ENCODE data around the gene CDC42BPA.

CDC42BPA gene

DNA sequence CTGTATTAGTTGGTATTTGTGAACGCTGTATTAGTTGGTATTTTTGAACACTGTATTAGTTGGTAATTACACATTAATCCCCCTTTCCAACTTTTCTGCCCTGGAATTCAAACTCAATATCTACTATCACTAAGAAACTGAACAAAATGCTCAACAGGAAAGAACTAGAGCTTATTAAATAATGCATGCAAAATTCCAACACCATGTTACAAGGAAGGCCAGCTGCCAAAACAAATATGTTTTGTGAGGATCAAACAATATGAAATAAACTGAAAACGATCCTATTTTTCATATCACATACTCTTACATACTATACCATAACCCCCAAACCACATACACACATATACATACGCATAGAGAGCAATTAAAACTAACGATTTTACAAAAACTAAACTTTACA lies 104.9 kb downstream of the CDC42BPA start:
- DNase-seq (ENCODE audit: low read depth in 2 of 2, low spot score in 1 of 2) = no peak

DNA sequence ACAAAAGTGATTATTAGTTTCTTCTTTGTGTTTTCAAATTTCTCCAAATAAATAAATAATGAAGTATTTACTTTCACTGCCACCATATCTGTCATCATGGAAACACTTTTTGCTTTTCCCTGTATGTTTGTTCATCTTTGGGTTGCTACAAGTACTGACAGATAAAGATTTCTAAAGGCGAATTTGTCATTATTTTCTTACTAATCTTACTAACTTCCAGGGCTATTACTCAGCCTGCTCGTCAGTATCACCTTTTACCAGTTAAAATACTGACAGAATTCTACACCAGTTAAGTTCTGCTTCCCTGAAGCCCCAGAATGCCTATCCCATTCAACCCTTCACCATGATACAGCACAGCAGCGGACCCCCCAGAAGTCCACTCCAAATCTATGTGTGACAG lies 106.1 kb downstream of the CDC42BPA start:
- no peak for DNase-seq (ENCODE audit: low read depth in 2 of 2, low spot score in 1 of 2)

DNA sequence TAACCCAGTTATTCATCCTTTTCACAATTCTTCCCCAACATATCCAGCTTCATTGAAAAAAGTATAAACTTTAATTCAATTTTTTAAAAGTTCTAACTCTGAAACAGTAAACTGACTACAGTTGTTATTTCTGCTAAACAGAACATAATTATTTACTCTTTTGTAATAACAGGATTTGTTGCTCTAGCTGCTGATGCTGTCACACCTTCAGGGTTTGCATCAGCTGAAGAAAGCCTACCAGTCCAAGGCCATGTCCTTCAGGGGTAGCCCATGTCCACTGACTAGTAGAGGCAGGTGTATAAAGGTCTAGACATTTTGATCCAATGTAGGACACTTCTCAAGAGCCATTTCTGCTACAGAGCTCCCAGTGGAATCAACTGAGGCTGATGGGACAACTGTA lies 107.7 kb downstream of the CDC42BPA start:
- no peak for DNase-seq (ENCODE audit: low read depth in 2 of 2, low spot score in 1 of 2)

DNA sequence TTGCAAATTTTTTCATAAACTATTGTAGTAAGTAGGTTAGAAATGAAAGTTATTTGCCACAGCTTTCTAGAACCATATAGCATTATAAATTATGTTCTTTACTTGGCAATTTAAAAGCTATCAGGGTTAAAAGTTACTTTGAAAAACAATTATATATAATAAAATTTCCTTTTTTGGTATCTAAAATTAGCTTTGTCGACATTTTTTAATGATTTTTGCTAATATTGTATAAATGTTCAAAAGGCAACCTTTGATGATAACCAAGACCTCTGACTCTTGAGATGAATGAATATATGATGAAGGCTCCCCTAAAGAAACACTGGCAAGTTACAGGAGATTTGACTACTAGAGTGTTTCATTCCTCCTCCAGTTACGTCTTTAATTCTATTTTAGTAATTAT lies 121.2 kb downstream of the CDC42BPA start:
- no peak for DNase-seq (ENCODE audit: low read depth in 2 of 2, low spot score in 1 of 2)

DNA sequence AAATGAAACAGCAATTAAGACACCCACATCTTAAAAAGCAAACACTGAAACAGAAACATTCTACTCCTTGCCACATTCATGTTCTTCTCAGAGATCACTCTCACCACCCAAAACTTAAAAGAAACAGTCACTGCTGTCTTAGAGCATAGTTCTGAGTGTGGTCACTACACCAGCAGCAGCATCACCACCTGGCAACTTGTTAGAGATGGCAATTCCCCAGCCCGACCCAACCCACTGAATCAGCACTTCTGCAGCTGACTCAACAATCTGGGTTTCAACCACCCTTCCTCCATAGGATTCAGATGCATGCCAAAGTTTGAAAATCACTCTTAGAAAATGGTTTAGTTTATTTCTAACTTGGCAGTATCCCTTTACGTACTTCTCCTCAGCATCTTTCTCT lies 126.1 kb downstream of the CDC42BPA start:
- DNase-seq (ENCODE audit: low read depth in 2 of 2, low spot score in 1 of 2) = no peak

DNA sequence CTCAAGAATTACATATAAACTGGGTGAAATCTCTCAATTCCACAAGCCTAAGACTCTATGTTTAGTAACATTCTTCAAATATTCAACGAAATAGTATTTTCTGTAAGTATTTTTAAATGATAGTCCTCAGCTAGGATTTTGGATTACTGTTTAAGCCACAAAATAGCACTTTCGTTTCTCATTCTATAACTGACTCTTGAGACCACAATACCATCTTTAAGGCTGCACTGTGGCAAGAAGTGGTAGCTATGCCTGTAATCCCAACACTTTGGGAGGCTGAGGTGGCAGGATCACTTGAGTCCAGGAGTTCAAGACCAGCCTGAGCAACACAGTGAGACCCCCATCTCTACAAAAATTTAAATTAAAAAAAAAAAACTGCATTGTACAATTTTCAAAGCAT lies 126.7 kb downstream of the CDC42BPA start:
- DNase-seq (ENCODE audit: low read depth in 2 of 2, low spot score in 1 of 2) = no peak

DNA sequence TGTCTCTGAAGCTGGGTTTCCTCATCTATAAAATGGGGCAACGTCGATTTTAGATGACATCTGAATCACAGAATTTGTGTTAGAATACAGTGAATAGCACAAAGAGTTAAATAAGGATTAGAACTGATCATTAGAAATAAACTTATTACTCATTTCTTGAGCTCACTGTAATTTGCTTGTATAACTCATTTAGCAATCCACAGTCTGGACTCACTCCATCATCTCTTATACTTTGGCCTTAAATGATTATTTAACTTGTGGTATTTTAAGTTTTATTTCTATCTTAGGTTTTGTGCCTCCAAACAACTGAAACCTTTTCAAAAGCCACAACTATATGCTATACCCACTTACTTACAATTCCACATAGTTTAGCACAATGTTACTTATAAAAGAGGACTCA lies 128.0 kb downstream of the CDC42BPA start:
- DNase-seq (ENCODE audit: low read depth in 2 of 2, low spot score in 1 of 2) = no peak

DNA sequence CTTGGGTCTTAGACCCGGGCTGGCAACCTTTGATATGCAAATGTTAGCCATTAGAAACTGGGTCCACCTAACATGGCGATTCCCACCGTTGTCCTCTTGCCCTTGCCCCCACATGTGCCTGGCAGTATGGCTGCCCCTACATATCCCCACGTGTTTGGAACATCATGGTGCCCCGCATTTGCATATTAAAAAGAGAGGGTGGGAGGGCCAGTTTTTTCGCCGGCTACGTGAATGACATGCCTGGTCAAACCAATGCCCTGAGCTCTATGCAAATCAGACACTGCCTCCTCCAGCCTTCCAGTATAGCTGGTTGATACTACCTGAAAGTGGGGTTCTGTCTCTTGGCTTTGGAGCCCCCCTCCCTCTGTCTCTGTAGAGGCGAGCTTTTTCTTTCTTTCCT lies 133.0 kb downstream of the CDC42BPA start:
- no peak for DNase-seq (ENCODE audit: low read depth in 2 of 2, low spot score in 1 of 2)

DNA sequence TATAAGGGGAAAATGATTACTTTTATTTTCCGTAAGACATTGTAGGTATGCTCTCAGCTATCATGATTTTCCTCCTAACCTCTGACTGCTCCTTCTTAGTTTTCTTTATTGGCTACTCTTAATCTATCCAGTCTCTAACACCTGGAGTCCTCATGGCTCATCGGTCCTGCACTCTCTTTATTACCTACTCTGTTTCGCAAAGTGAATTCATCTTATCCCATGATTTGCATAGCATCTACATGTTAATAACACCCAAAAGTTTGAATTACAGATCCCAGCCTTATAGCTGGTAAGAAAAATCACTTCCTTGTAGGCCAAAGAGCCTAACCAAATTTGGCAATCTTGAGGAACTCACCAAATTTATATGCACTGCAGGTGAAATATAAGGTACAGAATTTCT lies 136.3 kb downstream of the CDC42BPA start:
- DNase-seq (ENCODE audit: low read depth in 2 of 2, low spot score in 1 of 2) = no peak

DNA sequence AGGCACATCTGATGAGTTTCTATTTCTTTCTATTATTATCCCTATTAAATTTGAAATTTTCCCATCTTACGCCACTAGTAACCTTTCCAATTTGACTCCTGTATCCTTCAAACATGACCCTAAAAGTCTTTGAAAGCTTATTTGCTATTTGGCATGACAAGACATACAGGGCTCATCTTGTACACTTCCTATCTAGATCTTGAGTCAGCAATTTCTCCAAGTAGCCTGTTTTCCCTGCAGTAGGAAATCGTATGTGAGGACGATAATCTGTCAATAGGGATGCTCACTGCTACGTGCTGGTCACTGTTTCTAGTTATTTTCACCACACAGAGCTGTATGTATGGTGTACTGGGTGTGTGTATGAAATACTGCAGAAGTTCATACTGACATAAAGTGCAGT lies 142.7 kb downstream of the CDC42BPA start:
- DNase-seq (ENCODE audit: low read depth in 2 of 2, low spot score in 1 of 2) = no peak

DNA sequence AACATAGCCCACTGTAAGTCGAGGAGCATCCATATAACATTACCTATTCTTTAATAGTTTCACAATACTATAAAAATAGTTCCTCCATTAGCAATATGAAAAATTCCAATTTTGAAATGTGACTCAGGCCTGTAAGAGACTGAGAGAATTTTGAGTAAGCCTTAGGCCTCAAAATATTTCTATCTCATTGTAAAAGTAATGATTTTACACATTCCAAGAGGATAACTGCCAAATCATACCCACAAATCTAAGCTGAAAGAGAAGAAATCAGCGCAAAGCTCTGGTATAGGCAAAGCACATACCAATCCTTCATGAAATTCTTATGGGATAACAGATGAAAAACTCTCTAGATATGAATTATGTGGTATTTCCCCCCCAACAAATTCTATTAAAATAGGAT lies 144.1 kb downstream of the CDC42BPA start:
- no peak for DNase-seq (ENCODE audit: low read depth in 2 of 2, low spot score in 1 of 2)

DNA sequence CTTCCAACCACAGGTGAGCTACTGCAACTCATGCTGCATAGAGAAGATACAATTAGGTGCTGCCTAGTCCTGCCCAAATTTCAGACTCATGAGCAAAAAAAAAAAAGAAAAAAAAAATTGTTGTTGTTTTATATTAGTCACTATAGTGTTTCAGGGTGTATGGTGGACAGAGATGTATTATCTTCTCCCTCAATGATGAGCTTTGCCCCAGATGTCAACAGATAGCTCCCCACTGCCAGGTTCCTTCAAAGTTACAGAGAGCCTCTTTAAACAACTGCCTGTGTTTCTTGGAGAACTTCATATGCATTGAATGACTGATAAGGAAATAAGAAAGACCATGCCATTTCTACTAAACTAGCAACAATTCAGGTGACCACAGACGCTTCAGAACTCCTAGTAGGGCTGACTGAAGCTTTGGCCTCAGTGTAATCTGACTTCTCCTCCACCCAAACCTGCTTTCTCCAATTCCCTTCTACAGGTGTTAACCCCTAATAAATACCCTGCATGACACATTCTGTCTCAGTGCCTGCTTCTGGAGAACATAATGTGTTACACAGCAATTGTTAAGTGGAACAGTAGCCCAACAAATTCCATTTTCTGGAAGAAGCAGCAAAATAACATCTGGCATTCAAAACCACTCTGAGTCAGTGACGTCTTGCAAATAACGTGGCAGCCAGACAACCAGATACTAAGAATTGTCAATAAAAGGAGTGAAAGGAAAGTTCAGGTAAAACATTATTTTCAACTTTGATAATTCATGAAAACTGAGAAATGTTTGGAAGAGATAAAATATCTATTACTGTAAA lies 147.7 kb downstream of the CDC42BPA start:
- DNase-seq (ENCODE audit: low read depth in 2 of 2, low spot score in 1 of 2) = no peak

DNA sequence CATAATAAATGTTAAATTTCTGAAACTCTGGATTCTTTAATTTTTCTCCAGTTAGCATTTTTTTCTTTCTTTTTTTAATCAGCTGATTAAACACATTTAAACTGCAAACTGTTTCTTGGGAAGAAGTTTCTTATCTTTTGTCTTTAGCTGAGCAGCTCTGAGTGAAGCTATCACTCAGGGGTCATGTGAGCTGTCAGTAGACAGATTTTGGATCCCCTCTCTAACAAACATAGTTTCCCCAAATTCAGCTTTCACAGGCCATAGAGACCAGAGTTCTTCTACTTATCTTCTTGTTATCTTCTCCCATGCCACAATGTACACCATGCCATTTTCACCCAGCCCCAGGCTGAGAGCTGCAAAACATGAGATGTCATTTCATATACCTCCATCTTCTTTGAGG lies 148.9 kb downstream of the CDC42BPA start:
- no peak for DNase-seq (ENCODE audit: low read depth in 2 of 2, low spot score in 1 of 2)

DNA sequence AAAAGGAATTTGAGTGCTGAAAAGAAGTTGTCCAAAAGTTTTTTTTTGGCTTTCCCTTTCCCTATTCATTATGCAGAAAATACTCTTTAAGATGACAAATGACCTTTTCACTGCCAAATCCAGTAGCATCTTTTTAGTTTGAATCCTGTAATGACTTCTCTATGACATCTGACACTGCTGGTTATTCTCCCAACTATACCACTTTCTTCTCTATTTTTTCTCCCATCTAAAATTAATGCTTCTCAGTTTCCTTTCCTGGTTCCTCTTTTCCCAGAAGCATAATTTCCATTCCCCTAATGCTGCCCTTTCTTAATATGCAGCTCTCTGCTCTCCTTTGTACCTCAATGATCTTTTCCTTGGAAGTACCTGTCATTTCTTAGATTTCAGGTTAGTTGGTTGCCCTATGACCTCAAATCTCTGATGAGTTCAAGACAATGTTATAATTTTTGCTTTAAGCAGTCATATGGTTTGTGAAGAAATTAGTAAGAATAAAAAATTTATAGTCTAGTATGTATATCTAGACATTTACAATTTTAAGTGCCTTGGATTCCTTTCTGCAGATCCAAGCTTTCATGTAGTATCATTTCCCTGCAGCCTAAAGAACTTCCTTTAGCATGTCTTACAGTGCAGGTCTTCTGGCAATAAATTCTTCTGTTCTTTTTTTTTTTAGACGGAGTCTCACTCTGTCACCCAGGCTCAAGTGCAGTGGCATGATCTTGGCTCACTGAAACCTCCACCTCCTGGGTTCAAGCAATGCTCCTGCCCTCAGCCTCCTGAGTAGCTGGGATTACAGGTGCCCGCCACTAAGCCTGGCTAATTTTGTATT lies 150.8 kb downstream of the CDC42BPA start:
- DNase-seq (ENCODE audit: low read depth in 2 of 2, low spot score in 1 of 2) = no peak

DNA sequence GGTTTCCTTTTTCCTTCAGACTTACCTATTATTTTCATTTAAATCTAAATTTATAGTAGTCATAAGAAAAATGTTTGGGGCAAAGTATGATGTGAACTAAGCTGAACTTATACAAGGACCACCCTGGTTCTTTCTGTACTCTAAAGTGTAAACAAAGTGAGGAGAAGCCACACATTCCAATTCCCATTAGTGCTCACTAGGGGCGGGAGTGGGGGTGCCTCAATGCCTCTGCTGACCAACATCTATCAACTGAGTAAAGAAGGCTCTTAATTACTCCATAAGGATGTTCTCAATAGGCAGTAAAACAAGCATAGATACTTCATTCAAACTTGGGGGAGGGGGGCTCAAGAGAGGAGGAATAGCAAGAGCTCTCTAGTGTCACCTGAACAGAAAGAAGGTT lies 151.7 kb downstream of the CDC42BPA start:
- DNase-seq (ENCODE audit: low read depth in 2 of 2, low spot score in 1 of 2) = no peak

DNA sequence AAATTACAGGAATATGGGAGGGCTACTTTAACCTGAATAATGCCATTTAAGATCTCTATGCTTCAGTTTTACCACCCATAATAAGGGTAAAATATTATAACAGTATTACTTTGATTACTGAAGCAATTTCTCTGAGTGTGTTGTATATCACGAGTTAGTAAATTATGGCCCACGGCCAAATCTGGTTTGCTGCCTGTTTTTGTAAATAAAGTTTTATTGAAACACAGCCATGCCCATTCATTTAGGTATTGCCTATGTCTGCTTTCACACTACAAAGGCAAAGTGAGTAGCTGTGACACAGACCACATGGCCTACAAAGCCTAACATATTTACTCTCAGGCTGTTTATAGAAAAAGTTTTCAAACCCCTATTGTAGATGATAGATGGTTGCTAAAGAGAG lies 156.8 kb downstream of the CDC42BPA start:
- DNase-seq (ENCODE audit: low read depth in 2 of 2, low spot score in 1 of 2) = no peak

DNA sequence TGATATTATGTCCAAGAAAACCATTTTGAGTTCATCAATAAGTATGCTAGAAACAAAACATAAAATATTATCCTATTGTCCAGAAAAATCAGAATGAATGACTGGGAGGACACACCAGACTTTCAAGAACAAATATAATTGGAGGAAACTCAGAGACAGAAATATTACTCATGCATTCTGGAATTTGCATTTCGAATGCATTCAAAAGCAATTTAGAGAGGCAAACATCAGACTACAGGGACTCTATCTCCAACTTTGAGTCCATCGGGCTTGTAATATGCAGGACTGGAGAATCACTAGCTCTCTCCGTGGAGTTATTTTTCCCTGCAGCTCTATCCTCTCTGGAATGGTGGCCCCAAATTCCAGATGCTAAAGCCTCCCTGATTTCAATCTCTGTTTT lies 161.8 kb downstream of the CDC42BPA start:
- DNase-seq (ENCODE audit: low read depth in 2 of 2, low spot score in 1 of 2) = no peak

DNA sequence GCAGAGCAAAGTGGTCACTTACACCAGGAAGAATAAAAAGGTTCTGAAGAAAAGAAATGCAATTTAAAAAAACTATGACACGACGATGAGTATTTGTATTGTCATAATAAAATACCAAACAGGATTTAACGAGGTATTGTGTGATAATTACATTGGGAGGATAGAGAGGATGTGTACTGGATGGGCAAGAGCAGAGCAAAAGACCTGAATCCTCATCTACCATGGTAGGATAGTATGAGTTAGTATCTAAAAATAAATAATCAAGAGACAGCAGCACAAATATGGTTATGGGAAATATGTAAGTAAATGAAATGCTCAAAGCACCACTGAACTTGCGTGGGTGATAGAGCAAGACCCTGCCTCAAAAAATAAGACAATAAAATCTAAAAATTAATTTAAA lies 162.6 kb downstream of the CDC42BPA start:
- DNase-seq (ENCODE audit: low read depth in 2 of 2, low spot score in 1 of 2) = no peak

DNA sequence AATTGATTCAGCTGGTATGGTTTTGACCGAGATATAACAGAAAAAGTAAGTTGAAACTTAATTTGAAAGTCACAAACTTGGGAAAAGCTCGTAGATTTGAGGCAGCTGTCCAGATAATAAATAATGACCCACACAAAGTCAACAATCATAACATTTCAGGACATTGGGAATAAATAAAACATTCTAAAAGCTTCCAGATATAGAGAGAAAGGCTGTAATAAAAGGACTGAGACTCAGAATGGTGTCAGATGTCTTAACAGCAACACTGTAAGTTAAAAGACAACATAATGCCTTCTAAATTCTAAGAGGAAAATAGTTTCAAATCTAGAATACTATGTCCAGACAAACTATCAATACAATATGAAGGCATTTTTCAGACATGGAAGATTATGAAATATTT lies 163.3 kb downstream of the CDC42BPA start:
- no peak for DNase-seq (ENCODE audit: low read depth in 2 of 2, low spot score in 1 of 2)

DNA sequence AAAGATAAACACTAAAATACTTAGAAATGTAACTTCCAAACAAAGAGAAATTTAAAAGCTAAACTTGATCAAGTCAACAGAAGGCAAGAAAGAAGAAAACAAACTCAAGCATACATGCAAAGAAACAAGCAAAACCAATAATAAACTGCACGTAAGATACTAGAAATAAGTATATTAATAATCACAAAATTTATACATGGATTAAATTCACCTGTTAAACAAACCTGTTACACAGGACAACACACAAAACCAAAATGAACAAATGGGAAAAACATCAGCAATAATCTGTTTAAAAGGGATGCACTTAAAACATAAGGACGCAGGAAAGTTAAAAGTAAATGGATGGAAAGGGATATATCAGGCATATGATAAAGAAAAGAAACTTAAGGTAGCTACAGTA lies 165.8 kb downstream of the CDC42BPA start:
- DNase-seq (ENCODE audit: low read depth in 2 of 2, low spot score in 1 of 2) = no peak

DNA sequence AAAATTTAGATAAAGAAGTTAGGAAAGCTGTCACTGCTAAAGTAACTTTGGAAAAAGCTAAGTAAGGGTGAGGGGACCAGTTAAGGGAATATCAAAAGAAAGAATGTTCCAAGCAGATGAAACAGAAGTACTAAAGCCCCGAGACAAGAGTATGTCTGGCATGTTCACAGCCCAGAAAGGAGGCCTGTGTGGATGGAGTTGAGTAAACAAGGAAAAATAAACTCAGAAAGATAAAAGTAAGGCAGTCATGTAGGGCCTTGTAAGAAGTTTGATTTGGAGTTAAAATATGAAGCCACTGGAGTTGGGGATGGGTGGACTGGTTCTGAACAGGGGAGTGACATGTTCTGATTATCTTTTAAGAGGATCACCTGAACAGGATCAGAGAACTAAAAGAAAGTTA lies 177.9 kb downstream of the CDC42BPA start:
- no peak for DNase-seq (ENCODE audit: low read depth in 2 of 2, low spot score in 1 of 2)

DNA sequence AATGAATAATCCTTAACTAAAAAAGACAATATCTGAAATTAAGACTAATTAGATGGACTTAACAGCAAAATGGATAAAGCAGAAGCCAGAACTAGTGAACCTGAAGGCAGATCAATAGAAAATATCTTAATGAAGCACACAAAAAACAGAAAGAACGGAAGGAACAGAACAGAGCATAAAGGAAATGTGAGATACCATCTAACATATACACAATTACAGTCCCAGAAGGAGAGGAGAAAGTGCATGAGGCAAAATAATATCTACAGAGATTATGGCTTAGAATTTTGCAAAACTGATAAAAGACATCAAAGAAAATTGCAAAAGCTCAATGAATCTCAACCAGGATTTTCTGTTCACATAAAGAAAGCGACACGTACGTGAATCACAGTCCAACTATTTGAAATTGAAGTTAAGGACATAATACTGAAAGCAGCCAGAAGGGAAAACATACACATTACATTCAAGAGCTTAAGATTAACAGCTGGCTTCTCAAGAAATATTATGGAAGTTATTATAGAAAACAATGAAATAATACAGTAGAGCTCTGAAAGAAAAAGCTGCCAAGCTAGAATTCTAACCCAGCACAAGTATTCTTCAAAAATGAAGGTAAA lies 182.0 kb downstream of the CDC42BPA start:
- no peak for DNase-seq (ENCODE audit: low read depth in 2 of 2, low spot score in 1 of 2)

Measured in stimulated activated CD8-positive, alpha-beta memory T cell treated with anti-CD3 and anti-CD28 coated beads, Interleukin-4, amount 100 ng/mL, for 4 hours (primary cell).